HepG2 (cell line): ENCODE results near the gene ZFP1. TPM values are rescaled to one million over a fixed set of nuclear protein-coding genes. Genes with fewer than 3 reads are reported as not detected.

Source experiments
- ATAC-seq: fragments of 200-7000 bp; cut with Tn5 transposase; 3 replicates; pipeline ENCODE4 v1.9.1; 2020; ENCODE audit warnings: mild to moderate bottlenecking, moderate library complexity
- BruUV-seq: library from RNA; stranded (reverse); fragments of 400-500 nt; replicated peaks from 2 replicates; lab custom pipeline; 2021; lab: Mats Ljungman, UMichigan
- CTCF ChIA-PET: fragments of 300-600 bp; formaldehyde crosslinking; extraction: SDS; loops from one replicate; lab custom pipeline; 2021; ENCODE audit warnings: low total read pairs, inconsistent platforms, low intra/inter-chr PET ratio; lab: Yijun Ruan, JAX
- POLR2A ChIA-PET: fragments of 350-600 bp; sonication (Branson Sonifier 250); formaldehyde crosslinking; loops from one replicate; lab custom pipeline; 2020; ENCODE audit warnings: antibody characterized with exemption, inconsistent platforms; lab: Yijun Ruan, JAX
- DNase-seq: peaks from one replicate; pipeline ENCODE4 v3.0.0-alpha.2; 2015; ENCODE audit warnings: low spot score
- FAIRE-seq: peaks from 3 replicates; lab custom pipeline; 2011; peaks lifted over from hg19 to GRCh38; lab: Jason Lieb, UNC
- H2AFZ ChIP-seq: one replicate; pipeline ENCODE4 v1.6.1; 2011; ENCODE audit warnings: low read length, inconsistent platforms
- H3K27ac ChIP-seq: fragments of 300-600 bp; 3 replicates; pipeline ENCODE4 v1.8.0; 2011; ENCODE audit warnings: mixed run types, mild to moderate bottlenecking, mixed read lengths, low read length, inconsistent platforms; ENCODE audit not compliant: insufficient read depth; ENCODE audit errors: extremely low read length
- H3K27me3 ChIP-seq, 2 experiments: fragments of 200-600 bp in 1 of 2; 2 replicates in 1 of 2; 3 replicates in 1 of 2; pipeline versions ENCODE4 v1.6.0 to v1.8.0; 2011; ENCODE audit warnings: low read length in 2 of 2, mild to moderate bottlenecking in 2 of 2, moderate library complexity in 2 of 2, inconsistent platforms in 1 of 2; ENCODE audit not compliant: insufficient read depth in 2 of 2, control insufficient read depth in 1 of 2
- H3K36me3 ChIP-seq, 2 experiments: fragments of 200-600 bp in 1 of 2; replicated peaks in 1 of 2; 2 replicates in 1 of 2; 3 replicates in 1 of 2; pipeline versions ENCODE4 v1.5.1 to v1.8.0; 2011; ENCODE audit warnings: low read length in 2 of 2, inconsistent platforms in 1 of 2; ENCODE audit not compliant: insufficient read depth in 2 of 2, control insufficient read depth in 1 of 2
- H3K4me1 ChIP-seq: 2 replicates; pipeline ENCODE4 v1.5.1; 2012; ENCODE audit warnings: low read length, inconsistent platforms; ENCODE audit not compliant: insufficient read depth
- H3K4me2 ChIP-seq: 2 replicates; pipeline ENCODE4 v1.6.0; 2011; ENCODE audit warnings: low read depth, low read length, inconsistent platforms
- H3K4me3 ChIP-seq, 3 experiments: fragments of 200-600 bp in 1 of 3; sonication (generic), shearing (Covaris generic) in 1 of 3; replicated peaks in 1 of 3; 2 replicates each; pipeline ENCODE4 v1.5.1; 2011 to 2016; ENCODE audit warnings: low read length in 3 of 3, inconsistent platforms in 2 of 3, low read depth in 2 of 3, mild to moderate bottlenecking in 2 of 3, control low read depth in 1 of 3, mixed read lengths in 1 of 3; ENCODE audit not compliant: insufficient read depth in 1 of 3
- H3K79me2 ChIP-seq: one replicate; pipeline ENCODE4 v1.6.1; 2011; ENCODE audit warnings: low read length, inconsistent platforms; ENCODE audit not compliant: insufficient read depth
- H3K9ac ChIP-seq: 2 replicates; pipeline ENCODE4 v1.6.0; 2011; ENCODE audit warnings: mild to moderate bottlenecking, low read depth, low read length, inconsistent platforms; ENCODE audit not compliant: insufficient read depth
- H3K9me3 ChIP-seq: 2 replicates; pipeline ENCODE4 v1.5.1; 2012; ENCODE audit warnings: mild to moderate bottlenecking, low read length
- H4K20me1 ChIP-seq: 2 replicates; pipeline ENCODE4 v1.6.0; 2011; ENCODE audit warnings: inconsistent platforms, mild to moderate bottlenecking, low read length, moderate library complexity; ENCODE audit not compliant: insufficient read depth
- KLF16 ChIP-seq, 2 experiments: sonication (generic) in 1 of 2; formaldehyde crosslinking in 1 of 2; IDR thresholded peaks; 2 replicates each; pipeline versions ENCODE4 v1.6.1 to v1.8.0; 2016 to 2023; ENCODE audit warnings: missing genetic modification reagents in 2 of 2, missing compliant biosample characterization in 1 of 2
- ZNF235 ChIP-seq: sonication (generic); formaldehyde crosslinking; IDR thresholded peaks from 2 replicates; pipeline ENCODE4 v1.8.1; 2023; ENCODE audit warnings: mild to moderate bottlenecking, missing genetic modification reagents, borderline replicate concordance
- WGBS: methylation state at CpG from one replicate; pipeline ENCODE4 v1.1.6; 2017; ENCODE audit warnings: low lambda C conversion rate; 5-methylcytosine and 5-hydroxymethylcytosine counted together
- in situ Hi-C: cut with HindIII; loops from 2 replicates; pipeline ENCODE4 v1.10.0; 2017; ENCODE audit warnings: low pct_unique_long_range_greater_than_20kb; ENCODE audit not compliant: extremely low pct_ligation_motif_present
- intact Hi-C: fragments of 100-400 bp; cut with micrococcal nuclease; formaldehyde crosslinking; loops from one replicate; pipeline ENCODE4 v1.10.0; 2022; ENCODE audit not compliant: unreplicated experiment
- polyA plus RNA-seq, 8 experiments: library from polyadenylated mRNA; depleted of rRNA in 3 of 8; stranded (reverse) in 7 of 8; unstranded in 1 of 8; fragments of >200 nt; fragmentation: Illumina TruSeq in 4 of 8; extraction: Trizol in 4 of 8; gene quantifications; 2 replicates each; pipeline versions ENCODE4 v1.2.1 to v1.2.3, GENCODE V29; 2011 to 2016; ENCODE audit warnings: low read depth in 4 of 8, missing spikeins in 1 of 8, mixed read lengths in 1 of 8; ENCODE audit not compliant: insufficient read depth in 1 of 8
- total RNA-seq, 5 experiments: library from RNA; depleted of rRNA; stranded (reverse); fragments of >200 nt; fragmentation: Illumina TruSeq; extraction: Trizol; gene quantifications; 2 replicates each; pipeline ENCODE4 v1.2.3, GENCODE V29; 2016; ENCODE audit warnings: low read depth in 1 of 5
- TF ChIP-seq, protein P1 (sequence below): sonication (generic); formaldehyde crosslinking; IDR thresholded peaks from 2 replicates; pipeline ENCODE4 v1.5.0; 2020; ENCODE audit warnings: missing genetic modification reagents, mild to moderate bottlenecking, borderline replicate concordance
- TF ChIP-seq, protein P2 (sequence below): sonication (generic); formaldehyde crosslinking; IDR thresholded peaks from 2 replicates; pipeline ENCODE4 v1.5.0; 2020; ENCODE audit warnings: mild to moderate bottlenecking, missing genetic modification reagents, moderate library complexity
- TF ChIP-seq, protein P3 (sequence below): sonication (generic); formaldehyde crosslinking; IDR thresholded peaks from 2 replicates; pipeline ENCODE4 v1.4.0; 2020; ENCODE audit warnings: missing genetic modification reagents, borderline replicate concordance

Gene ZFP1
- total and polyA plus RNA-seq, 2 of the 13 experiments (the other 11 are each of a cell fraction or from before 2014, with no cell fraction given), result 8.3 to 14.0 TPM

DNA sequence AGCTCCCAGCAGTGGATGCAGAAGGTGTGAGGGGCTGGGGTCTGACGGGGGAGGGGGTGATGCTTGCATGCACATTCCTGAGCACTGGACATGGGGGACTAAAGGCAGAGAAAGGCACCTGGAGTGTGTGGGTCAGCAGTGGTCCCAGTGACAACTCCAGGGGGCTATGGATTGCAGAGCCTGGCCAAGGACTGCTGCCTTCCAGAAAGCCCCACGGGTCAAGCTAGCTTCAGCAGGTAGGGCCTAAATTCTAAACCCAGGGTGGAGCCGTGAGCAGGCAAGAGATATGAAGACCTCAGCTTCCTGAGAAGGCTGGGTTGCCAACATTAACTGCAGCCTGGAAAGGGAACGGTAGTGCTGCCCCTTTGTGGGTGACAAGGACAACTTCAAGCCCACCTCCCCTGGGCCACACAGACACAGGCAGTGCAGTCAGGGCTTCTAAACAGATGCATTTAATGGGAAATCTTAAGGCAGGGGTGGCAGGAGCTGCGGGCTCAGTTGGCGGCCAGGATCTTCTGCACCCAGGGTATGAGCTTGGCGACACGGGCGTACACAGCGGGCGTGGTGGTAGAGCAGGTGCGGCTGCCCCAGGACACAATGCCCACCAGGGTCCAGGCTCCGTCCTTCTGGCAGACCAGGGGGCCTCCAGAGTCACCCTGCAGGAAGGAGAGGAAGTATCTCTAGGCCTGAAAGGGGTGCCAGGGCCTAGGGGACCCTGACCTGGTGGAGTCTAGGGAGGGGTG lies 55.5 kb downstream of the ZFP1 start:
- no peak for FAIRE-seq
- Histone ChIP-seq H3K27ac (no peak overlapping the region), H3K9ac (no peak overlapping the region), H3K4me2 (no peak overlapping the region), H3K9me3 (no peaks in the 10 kb centered on the region), H3K27me3 (peaks cover 22 to 49% of the 10 kb centered on the region in 2 experiments), H3K36me3 (no peaks in the 10 kb centered on the region), H3K4me3 (no peak overlapping the region), H2AFZ (no peak overlapping the region), H3K79me2 (no peaks in the 10 kb centered on the region), H3K4me1 (peaks cover 20% of the 10 kb centered on the region; the same call in 1 of the 2 replicates), H4K20me1 (no peaks in the 10 kb centered on the region)
- no peak for TF ChIP-seq KLF16 (CRISPR knock-in tag; IDR thresholded peaks at IDR 0.05)
- TF ChIP-seq, protein P1, sequence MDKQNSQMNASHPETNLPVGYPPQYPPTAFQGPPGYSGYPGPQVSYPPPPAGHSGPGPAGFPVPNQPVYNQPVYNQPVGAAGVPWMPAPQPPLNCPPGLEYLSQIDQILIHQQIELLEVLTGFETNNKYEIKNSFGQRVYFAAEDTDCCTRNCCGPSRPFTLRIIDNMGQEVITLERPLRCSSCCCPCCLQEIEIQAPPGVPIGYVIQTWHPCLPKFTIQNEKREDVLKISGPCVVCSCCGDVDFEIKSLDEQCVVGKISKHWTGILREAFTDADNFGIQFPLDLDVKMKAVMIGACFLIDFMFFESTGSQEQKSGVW (CRISPR knock-in tag), result no peak
- TF ChIP-seq, protein P2, sequence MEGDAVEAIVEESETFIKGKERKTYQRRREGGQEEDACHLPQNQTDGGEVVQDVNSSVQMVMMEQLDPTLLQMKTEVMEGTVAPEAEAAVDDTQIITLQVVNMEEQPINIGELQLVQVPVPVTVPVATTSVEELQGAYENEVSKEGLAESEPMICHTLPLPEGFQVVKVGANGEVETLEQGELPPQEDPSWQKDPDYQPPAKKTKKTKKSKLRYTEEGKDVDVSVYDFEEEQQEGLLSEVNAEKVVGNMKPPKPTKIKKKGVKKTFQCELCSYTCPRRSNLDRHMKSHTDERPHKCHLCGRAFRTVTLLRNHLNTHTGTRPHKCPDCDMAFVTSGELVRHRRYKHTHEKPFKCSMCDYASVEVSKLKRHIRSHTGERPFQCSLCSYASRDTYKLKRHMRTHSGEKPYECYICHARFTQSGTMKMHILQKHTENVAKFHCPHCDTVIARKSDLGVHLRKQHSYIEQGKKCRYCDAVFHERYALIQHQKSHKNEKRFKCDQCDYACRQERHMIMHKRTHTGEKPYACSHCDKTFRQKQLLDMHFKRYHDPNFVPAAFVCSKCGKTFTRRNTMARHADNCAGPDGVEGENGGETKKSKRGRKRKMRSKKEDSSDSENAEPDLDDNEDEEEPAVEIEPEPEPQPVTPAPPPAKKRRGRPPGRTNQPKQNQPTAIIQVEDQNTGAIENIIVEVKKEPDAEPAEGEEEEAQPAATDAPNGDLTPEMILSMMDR (CRISPR knock-in tag), result peak; percentile 19; the same call in 1 of the 2 replicates
- intact Hi-C loops (no loop called here), in situ Hi-C loops (no loop called here)
- ChIA-PET POLR2A (interaction anchor here (1.1 kb wide), 1 partner anchor 14 kb away, joined by 3 read pairs; no protein-coding TSS in a partner anchor), CTCF (no interaction called here)
- DNase-seq, result no peak
- 48% methylated on average over 11 of the region's 13 CpGs for WGBS
- no peak for ATAC-seq
- BruUV-seq, result no TSS peak

DNA sequence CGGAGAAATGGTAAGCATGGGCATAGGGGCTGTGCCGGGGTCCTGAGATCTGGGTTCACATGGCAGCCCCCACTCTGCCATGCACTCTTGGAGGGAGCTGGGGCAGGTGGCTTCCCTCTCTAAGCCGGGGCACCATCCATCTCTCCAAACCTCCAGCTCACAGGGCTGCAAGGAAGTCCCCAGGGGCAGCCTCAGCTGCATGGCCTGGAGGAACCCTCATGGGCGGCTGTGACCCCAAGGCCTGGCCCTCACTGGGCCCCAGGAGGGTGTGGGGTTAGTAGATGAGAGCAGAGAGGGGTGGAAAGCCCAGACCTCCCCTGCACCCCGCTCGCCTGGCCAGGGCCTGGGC lies 56.1 kb downstream of the ZFP1 start:
- Histone ChIP-seq H3K27me3 (peaks cover 24 to 55% of the 10 kb centered on the region in 2 experiments), H3K4me3 (no peak overlapping the region), H3K4me1 (peaks cover 16% of the 10 kb centered on the region; the same call in 1 of the 2 replicates), H3K4me2 (no peak overlapping the region), H3K9ac (no peak overlapping the region), H3K27ac (no peak overlapping the region), H4K20me1 (no peaks in the 10 kb centered on the region), H3K79me2 (no peaks in the 10 kb centered on the region), H3K9me3 (no peaks in the 10 kb centered on the region), H2AFZ (no peak overlapping the region), H3K36me3 (no peaks in the 10 kb centered on the region)
- ChIA-PET CTCF (no interaction called here), POLR2A (no interaction called here)
- intact Hi-C loops, result no loop called here
- no TSS peak for BruUV-seq
- no peak for ATAC-seq
- WGBS, result 4% methylated on average over 4 of the region's 6 CpGs
- in situ Hi-C loops, result no loop called here
- no peak for DNase-seq
- FAIRE-seq, result no peak
- TF ChIP-seq, protein P3, sequence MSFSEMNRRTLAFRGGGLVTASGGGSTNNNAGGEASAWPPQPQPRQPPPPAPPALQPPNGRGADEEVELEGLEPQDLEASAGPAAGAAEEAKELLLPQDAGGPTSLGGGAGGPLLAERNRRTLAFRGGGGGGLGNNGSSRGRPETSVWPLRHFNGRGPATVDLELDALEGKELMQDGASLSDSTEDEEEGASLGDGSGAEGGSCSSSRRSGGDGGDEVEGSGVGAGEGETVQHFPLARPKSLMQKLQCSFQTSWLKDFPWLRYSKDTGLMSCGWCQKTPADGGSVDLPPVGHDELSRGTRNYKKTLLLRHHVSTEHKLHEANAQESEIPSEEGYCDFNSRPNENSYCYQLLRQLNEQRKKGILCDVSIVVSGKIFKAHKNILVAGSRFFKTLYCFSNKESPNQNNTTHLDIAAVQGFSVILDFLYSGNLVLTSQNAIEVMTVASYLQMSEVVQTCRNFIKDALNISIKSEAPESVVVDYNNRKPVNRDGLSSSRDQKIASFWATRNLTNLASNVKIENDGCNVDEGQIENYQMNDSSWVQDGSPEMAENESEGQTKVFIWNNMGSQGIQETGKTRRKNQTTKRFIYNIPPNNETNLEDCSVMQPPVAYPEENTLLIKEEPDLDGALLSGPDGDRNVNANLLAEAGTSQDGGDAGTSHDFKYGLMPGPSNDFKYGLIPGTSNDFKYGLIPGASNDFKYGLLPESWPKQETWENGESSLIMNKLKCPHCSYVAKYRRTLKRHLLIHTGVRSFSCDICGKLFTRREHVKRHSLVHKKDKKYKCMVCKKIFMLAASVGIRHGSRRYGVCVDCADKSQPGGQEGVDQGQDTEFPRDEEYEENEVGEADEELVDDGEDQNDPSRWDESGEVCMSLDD (CRISPR knock-in tag), result no peak
- no peak for TF ChIP-seq ZNF235 (CRISPR knock-in tag)
